C4-2B (cell line): ENCODE data around the gene TMEM61.

ENCODE experiments used
- ZFX ChIP-seq: fragments of 450-650 bp; IDR thresholded peaks from 2 replicates; pipeline ENCODE4 v1.6.1; 2017
- TF ChIP-seq, protein P1 (sequence below): fragments of 450-650 bp; conservative IDR thresholded peaks from 2 replicates; pipeline ENCODE4 v1.5.1; 2017; ENCODE audit warnings: mild to moderate bottlenecking

DNA sequence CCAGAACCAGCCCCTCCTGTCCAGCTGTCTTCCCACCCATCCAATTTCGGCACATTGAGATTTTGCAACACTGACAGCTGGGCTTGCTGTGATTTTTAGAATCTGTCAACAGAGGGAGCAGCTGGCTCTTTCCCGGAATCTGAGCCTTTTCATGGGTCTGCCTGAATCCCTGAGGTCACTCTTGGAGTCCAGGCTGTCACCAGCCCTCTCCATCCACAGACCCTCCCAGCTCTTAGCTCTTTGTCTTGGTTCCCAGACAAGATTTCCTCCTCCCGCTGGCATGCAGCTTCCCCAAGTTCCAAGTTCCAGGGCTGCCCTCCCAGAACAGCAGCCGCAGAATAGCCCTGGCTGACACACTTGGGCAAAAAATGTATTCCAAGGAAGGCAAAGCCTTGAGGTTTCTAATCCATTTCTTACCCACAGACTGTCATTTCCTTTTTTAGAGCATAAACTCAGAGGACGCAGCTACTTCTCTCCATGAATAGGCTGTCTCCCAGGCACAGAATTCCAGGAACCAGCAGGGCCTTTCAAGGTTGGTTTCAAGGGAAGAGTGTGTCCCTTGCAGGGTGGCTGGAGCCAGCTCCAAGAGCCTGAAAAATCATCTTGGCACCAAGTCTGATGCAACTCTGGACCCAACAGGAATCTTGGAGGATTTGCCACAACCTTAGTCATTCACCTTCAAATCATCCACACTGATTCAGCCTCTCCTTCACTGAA is 7.1 kb upstream of the TMEM61 start:
- TF ChIP-seq, protein P1, sequence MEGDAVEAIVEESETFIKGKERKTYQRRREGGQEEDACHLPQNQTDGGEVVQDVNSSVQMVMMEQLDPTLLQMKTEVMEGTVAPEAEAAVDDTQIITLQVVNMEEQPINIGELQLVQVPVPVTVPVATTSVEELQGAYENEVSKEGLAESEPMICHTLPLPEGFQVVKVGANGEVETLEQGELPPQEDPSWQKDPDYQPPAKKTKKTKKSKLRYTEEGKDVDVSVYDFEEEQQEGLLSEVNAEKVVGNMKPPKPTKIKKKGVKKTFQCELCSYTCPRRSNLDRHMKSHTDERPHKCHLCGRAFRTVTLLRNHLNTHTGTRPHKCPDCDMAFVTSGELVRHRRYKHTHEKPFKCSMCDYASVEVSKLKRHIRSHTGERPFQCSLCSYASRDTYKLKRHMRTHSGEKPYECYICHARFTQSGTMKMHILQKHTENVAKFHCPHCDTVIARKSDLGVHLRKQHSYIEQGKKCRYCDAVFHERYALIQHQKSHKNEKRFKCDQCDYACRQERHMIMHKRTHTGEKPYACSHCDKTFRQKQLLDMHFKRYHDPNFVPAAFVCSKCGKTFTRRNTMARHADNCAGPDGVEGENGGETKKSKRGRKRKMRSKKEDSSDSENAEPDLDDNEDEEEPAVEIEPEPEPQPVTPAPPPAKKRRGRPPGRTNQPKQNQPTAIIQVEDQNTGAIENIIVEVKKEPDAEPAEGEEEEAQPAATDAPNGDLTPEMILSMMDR = no peak; the same call in 1 of the 2 replicates
- no peak for TF ChIP-seq ZFX
